DLD1 (cell line): ENCODE measurements around the gene GSDME.
"Not testable (repeated sequence)": the region's sequence is repeated elsewhere in the genome, so short reads cannot be mapped to it uniquely, and the experiment has no call there.

Experiments
- in situ Hi-C: cut with HindIII; loops from 2 replicates; pipeline ENCODE4 v1.10.0; 2017; ENCODE audit warnings: low sequenced_read_pairs

GSDME gene

DNA sequence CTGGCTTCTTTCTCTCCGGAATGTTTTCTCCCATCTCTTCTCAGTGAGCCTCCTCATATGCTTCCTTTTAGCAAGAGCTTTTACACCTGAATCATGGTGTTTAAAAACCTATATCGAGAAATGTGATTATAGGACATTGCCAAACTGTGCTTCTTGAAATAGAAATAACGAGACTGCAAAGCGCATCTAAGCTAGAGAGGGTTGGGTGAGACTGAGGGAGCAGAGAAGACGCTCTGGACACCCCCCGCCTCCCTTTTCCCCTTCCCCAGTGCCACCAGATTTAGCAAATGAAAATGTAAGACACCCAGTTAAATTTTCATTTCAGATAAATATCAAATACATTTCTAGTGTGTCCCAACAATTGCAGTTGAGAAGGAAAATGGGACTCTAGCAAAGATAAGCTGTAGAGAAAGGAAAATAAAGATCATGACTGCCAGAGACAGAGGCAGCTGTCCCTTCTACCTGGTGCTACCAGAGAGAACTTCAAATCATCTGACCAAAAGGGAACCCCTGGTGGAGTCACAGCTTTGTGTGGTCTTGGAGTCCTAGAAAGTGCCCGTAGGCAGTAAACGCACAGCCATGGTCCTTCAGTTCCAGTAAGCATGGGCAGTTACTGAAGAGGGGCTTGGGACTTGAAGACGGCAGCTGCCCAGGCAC, 14.6 kb downstream of the GSDME start:
- in situ Hi-C loops: no loop called here

DNA sequence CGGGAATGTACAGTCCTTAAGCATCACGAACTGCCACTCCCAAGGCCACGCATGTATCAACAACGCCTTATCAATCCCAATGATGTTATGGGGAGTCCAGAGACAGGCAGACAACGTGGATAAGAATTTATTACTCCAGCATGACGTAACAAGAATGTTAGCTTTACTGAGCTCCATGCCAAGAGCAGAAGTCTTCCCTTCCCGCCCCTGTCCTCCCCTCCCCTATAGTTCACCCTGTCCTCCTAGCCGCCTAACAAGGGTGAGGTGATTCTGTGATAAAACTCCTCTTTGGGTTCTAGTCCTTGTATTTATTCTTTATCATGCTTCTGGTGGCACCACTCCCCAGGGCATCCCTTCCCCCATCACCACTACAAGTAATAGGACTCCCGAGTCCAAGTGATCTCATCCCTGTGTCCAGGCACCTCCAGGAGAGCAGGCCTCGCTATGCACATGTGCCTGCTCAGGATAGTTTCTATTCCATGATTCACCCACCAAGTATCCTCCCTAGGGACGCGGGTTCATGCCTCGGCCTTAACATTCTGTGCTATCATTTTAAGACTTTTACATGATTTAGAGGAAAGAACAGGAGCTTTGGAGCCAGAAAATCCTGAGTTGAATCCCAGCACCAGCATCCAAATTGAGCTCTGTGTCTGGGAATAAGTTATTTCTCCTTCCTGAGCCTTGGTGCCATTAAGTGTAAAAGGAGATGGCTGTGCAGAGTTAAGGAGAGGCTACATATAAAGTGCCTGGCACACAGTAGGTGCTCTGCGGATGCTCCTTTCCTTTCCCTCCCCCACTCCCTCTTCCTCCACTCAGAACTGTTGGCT, 15.4 kb downstream of the GSDME start:
- in situ Hi-C loops: no loop called here

DNA sequence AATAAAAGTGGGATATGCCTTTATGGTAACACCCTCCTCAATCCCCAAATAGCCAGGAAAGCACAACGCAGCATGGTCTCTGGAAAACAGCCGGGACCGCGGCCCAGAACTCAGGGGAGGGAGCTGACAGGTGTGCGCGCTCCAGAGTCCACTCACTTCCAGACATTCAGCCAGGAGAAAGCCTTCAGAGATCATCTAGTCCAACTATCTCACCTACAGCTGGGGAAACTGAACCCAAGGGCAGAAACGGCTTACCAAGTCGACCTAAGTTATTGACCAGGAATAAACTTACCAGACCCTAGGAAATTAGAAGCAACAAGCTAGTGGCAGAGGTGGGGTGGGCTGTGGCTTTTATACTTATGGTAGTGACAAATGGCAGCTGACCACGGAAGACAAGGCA, 16.4 kb downstream of the GSDME start:
- in situ Hi-C loops: no loop called here

DNA sequence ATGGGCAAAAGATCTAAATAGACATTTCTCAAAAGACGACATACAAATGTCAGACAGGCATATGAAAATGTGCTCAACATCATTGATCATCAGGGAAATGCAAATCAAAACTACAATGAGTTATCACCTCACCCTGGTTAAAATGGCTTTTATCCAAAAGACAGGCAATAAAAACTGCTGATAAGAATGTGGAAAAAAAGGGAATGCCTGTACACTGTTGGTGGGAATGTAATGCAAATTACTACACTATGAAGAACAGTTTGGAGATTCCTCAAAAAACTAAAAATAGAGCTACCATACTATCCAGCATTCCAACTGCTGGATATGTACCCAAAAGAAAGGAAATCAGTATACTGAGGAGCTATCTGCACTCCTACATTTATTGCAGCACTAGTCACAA, 18.0 kb downstream of the GSDME start:
- in situ Hi-C loops: no loop called here

DNA sequence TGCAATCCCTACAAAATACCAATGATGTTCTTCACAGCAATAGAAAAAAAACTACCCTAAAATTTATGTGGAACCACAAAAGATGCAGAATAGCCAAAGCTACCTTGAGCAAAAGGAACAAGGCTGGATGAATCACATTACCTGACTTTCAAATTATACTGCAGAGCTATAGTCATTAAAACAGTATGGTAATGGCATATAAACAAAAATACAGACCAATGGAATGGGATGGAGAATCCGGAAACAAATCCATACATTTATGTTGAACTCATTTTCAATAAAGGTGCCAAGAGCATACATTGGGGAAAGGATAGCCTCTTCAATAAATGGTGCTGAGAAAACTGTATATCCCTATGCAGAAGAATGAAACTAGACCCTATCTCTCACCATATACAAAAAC, 18.7 kb downstream of the GSDME start:
- in situ Hi-C loops: no loop called here

DNA sequence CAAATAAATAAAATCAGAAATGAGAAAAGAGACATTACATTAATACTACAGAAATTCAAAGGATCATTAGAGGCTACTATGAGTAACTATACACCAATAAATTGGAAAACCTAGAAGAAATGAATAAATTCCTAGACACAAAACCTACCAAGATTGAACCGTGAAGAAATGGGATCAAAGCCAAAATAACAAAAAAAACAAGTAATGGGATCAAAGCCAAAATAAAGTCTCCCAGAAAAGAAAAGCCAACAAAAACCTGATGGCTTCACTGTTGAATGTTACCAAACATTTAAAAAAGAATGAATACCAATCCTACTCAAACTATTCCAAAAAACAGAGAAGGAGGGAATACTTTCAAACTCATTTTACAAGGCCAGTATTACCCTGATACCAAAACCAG, 20.0 kb downstream of the GSDME start:
- in situ Hi-C loops: no loop called here

DNA sequence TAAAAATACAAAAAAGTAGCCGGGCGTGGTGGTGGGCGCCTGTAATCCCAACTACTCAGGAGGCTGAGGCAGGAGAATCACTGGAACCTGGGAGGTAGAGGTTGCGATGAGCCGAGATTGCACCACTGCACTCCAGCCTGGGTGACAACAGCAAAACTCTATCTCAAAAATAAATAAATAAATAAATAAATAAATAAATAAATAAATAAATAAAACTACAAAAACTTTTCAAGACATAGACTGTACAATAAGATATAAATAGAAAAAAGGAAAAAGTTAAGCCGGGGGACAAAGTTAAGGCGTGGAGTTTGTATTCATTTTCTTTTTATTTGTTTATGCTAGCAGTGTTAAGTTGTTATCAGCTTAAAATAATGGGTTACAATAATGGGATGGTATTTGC, 21.7 kb downstream of the GSDME start:
- in situ Hi-C loops: not testable (repeated sequence)

DNA sequence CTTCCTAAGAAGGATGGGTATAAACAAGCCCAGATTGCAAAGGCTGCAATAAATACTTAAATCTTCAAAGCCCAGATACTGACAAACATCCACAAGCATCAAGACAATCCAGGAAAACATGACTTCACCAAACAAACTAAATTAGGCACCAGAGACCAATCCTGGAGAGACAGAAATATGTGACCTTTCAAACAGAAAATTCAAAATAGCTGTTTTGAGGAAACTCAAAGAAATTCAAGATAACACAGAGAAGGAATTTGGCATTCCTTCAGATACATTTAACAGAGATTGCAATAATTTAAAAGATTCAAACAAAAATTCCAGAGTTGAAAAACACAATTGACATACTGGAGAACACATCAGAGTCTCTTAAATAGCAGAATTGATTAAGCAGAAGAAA, 23.0 kb downstream of the GSDME start:
- in situ Hi-C loops: no loop called here

DNA sequence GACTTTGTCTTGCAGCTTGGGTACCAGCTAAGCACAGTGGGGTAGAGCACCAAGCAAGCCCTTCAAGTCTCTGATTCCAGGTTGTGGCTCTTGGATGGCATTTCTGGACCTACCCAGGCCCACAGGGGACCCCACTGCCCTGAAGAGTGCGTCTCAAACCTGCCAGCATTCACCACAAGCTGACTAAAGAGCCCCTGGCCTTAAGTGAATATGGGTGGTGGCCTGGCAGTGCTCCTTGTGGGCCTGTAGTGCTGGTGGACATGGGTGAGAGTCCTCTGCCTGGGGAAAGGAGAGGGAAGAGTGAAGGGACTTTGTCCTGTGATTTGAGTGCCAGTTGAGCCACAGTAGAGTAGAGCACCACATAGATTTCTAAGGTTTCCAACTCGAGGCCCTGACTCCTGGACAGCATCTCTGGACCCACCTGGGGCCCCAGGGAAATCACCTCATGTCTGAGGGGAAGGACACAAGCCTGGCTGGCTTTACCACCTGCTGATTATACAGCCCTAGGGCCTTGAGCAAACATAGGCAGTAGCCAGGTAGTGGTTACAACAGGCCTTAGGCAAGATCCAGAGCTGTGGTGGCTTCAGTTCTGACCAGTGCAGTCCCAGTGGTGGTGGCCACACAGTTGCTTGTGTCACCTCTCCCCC, 23.7 kb downstream of the GSDME start:
- in situ Hi-C loops: no loop called here

DNA sequence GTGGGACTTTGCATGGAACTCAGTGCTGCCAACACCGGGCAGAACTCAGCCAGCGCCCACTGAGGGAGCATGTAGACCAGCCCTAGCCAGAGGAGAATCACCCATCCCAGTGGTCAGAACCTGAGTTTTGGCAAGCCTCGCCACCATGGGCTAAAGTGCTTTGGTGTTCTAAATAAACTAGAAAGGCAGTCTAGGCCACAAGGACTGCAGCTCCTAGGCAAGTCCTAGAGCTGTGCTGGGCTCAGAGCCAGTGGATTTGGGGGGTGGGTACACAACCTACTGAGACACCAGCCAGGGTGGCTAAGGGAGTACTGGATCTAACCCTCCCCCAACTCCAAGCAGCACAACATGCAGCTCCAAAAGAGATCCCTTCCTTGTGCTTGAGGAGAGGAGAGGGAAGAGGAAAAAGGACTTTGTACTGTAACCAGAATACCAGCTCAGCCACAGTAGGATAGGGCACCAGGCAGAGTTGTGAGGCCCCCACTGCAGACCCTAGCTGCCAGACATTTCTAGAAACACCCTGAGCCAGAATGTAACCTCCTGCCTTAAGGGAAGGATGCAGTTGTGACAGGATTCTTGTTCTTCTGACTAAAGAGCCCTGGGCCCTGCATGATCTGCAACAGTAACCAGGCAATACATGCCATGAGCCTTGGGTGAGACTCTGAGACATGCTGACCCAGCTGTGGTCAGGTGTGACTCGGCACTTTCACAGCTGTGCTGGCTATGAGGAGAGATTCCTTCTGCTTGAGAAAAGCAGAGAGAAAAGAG, 24.4 kb downstream of the GSDME start:
- in situ Hi-C loops: no loop called here

DNA sequence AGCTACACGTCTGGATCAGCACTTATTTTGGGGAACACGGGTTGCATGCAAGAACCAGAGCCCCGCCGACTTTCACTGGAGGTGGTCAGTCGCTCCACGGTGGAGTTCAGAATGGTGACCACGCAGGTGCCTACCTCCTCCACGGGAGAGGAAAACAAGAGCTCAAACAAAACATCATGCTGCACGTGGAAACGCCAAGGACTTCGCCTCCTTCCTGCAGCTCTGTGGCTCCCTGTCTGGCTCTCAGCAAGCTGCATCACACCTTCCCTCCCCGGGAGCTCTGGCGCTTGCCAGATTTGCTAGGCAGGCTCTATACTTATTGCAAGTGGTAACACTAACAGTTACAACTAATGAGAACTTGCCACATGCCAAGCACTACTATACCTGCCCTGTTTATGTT, 26.0 kb downstream of the GSDME start:
- in situ Hi-C loops: no loop called here

DNA sequence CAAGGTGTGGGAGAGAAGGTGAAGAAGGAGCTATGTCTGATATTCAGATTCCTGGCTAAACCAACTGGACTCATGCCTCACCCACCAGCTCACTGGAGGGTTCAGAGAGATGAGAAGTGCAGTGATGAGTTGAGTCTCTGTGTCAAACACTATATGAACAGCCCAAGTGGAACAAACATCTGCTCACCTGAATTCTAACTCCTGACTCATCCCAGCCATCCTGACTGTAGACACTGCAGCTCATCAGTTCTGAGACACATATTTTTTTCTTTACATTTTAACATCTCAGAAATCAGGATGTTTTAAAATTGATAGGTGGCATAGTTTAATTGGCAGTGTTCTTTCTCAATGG, 27.3 kb downstream of the GSDME start:
- in situ Hi-C loops: no loop called here

DNA sequence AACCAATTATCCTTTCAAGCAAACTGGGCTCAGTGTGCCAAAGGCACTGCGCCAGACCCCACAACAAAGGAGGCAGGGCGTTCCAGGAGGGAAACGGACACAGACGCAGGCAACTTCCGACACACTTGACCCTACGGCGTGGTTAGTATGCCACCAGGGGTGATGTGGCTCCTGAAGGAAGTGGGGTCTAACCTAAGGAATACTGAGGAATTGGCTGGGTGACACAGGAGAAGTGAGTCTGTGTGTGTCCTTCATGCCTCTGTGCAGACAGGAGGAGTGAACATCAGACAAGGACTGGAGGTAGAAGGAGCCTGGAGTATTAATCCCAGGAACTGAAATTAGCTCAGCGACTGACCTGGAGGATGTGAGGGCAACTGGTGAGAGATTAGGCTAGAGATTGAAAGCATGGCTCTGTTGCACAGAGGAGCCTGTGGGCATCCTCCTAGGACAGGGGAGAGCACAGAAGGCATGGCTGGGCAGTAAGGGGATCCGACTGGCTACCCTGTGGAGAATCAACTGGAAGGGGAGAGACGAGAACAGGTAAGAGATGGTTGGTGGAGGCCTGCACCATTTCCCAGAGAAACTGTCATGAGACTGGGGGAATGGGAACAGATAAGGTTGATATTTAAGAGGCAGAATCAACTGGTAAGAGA, 27.8 kb downstream of the GSDME start:
- in situ Hi-C loops: loop anchor here (5.0 kb wide), 1 partner anchor 33 kb away; no protein-coding TSS in a partner anchor

DNA sequence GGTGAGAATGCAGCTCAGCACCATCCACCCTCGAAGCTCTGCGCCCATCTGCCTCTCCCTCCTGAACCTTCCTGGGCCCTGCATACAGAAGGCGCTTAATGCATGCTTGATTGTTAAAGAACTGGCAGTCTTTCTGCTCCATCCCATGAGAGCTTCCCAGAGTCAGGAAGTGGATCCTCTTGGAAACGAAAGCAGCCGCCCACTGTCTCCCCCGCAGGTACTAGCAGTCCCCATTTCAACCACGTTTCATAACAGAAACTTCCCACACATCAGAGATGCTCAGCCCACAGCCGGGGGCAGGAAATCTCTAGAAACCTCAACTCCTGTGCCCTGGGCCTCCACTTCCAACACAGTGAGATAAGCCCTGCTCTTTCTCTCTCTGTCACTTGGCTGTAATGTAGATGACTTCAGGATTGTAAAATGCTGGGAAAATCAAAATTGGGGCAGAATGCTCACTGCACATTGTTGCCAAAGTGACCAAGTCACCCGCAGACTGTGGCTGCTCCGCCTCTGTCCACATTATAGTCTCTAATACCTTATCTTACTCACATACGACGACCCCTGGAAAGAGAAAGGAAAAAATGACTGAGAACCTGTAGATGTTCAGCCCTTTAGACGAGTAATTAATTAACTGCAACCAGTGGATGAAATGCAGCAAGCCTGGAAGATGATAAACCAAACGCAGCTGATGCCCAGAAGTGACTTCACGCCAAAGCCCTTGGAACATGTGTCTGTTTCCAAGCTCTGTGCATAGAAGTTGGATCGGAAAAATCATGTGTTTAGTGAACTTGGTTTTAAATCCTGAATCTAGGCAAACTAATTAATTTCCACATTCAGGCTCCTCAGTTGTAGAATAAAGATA, 28.5 kb downstream of the GSDME start:
- in situ Hi-C loops: loop anchor here (5.0 kb wide), 1 partner anchor 34 kb away; no protein-coding TSS in a partner anchor

DNA sequence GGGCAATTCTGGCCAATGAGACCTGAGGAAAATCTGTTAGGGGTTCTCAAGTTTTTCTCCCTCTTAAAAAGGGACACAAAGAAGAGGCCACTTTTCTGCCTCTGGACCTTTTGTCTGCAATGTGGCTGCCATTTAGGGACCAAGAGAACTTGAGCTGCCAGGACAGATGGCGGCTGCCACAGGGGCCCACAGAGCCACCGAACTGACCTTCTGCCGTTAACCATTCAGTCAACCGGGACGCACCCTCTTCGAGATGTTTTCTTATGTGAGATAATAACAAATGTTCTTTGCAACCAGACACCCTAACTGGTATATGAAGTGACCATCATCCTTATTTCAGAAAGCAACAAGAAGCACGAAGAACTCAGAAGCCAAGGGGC, 29.2 kb downstream of the GSDME start:
- in situ Hi-C loops: loop anchor here (5.0 kb wide), 1 partner anchor 34 kb away; no protein-coding TSS in a partner anchor

DNA sequence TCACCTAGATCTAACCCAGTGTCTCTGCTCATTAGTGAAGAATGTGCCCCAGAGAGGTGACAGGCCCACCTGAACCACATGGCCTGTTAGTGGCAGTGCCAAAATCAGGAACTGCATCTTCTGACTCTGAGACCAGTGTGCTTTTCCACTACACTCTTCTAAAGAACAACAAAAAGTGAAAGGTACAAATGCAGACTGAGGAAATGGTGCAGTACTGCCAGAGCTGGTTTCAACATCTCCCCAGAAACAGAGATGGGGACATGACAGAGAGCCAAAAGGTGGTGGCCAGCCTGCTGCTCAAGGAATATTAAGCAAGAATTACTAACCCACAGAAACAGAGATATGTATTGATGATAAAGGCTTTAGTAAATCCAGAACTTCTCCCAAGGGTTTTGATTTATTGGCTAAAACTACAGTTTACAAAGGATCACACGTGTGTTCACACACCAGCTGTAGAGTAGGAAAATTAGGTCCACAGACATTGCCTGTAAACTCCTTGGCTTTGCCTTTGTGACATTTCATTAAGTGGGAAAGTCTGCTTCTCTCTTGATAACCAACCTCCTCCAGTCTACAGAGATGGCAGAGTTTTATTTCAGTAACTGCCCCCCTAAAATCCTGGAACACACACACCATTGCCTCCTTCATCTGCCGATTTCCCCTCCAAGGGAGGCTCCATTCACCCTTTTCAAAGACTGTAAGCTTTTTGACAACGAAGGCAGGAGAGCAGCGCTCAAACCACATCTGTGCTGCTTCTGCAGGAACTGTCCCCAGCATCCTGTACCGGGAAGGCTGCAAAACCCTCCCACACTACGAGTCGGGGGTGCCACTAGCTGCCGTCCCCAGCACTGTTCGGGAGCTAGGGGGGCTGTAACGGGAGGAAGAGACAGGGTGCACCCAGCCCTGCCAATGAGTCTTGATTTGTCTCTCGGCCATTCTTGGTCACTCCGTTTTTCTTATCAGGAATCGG, 29.8 kb downstream of the GSDME start:
- in situ Hi-C loops: loop anchor here (5.0 kb wide), 1 partner anchor 35 kb away; no protein-coding TSS in a partner anchor

DNA sequence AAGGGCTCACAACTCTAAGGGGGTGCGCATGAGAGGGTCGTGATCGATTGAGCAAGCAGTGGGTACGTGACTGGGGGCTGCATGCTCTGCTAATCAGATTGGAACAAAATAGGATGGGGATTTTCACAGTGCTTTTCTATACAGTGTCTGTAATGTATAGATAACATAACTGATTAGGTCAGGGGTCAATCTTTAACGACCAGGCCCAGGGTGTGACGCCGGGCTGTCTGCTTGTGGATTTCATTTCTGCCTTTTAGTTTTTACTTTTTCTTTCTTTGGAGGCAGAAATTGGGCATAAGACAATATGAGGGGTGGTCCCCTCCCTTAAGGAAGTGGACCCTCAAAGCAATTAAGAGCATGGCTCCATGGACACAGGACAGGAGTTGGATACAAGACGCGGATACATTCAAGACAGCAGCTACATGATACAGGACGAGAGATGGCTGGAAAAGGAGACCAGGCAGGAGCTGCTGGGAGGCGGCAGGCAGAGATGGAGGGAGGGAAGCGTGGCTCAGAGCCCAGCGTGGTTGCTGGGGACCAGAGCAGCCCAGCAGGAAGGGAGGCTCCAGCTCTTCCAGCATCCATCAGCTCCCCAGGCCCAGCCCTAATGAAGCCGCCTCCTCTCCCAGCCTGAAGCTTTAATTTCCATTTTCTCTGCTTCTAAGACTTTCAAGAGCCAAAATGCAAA, 31.6 kb downstream of the GSDME start:
- in situ Hi-C loops: loop anchor here (5.0 kb wide), 1 partner anchor 37 kb away; no protein-coding TSS in a partner anchor
